Stomach (tissue), 4 donors: ENCODE measurements around the gene PRKCD.

Source experiments
- CTCF ChIP-seq, 7 experiments: fragments of 450-650 bp in 4 of 7; fragments of 200-600 bp in 3 of 7; sonication (generic) in 3 of 7; IDR thresholded peaks; one replicate each; pipeline ENCODE4 v1.5.1; 2016 to 2019; ENCODE audit warnings: antibody characterized with exemption in 7 of 7, control low read depth in 2 of 7, mild to moderate bottlenecking in 1 of 7
- POLR2A ChIP-seq, 4 donors: fragments of 450-650 bp; IDR thresholded peaks; one replicate each; pipeline ENCODE4 v1.6.1; 2016; ENCODE audit warnings: antibody characterized with exemption in 4 of 4, control low read depth in 2 of 4, mild to moderate bottlenecking in 1 of 4, moderate library complexity in 1 of 4
- POLR2AphosphoS5 ChIP-seq, 3 donors: sonication (generic); formaldehyde crosslinking; IDR thresholded peaks; one replicate each; pipeline ENCODE4 v1.6.1; 2016; ENCODE audit warnings: antibody characterized with exemption in 3 of 3

GRCh38 chr3:53192608-53193007 is 31.6 kb downstream of the PRKCD start:
- no peak for TF ChIP-seq CTCF (IDR thresholded peaks at IDR 0.05)
- no peak for TF ChIP-seq POLR2A (IDR thresholded peaks at IDR 0.05)
- no peak for TF ChIP-seq POLR2AphosphoS5 (IDR thresholded peaks at IDR 0.05)
